ENCODE measurements around the gene NOXO1.
A peak's percentile ranks its signal among the peaks of the same experiment; 100 is the strongest.
"Not testable (repeated sequence)": the region's sequence is repeated elsewhere in the genome, so short reads cannot be mapped to it uniquely, and the experiment has no call there.

Gene NOXO1

GRCh38 chr16:1940273-1941161 is 40.8 kb downstream of the NOXO1 start:
- Mint-ChIP-seq H3K27ac (no peak overlapping the region), H3K36me3 (ENCODE audit: low read depth) (peaks cover 5% of the 10 kb centered on the region), H3K4me1 (ENCODE audit: low read depth) (peaks cover 24% of the 10 kb centered on the region), H3K27me3 (no peaks in the 10 kb centered on the region), H3K9me3 (no peaks in the 10 kb centered on the region), H3K4me3 (no peak overlapping the region)

GRCh38 chr16:1939833-1940232 is 41.4 kb downstream of the NOXO1 start:
- not testable (repeated sequence) for H3K4me3 Mint-ChIP-seq; H3K36me3 Mint-ChIP-seq (ENCODE audit: low read depth)

GRCh38 chr16:1938910-1939309 is 42.4 kb downstream of the NOXO1 start:
- Mint-ChIP-seq H3K27me3 (no peaks in the 10 kb centered on the region), H3K4me3 (no peak overlapping the region), H3K36me3 (ENCODE audit: low read depth) (peaks cover 5% of the 10 kb centered on the region), H3K9me3 (no peaks in the 10 kb centered on the region), H3K27ac (no peak overlapping the region), H3K4me1 (ENCODE audit: low read depth) (peaks cover 18% of the 10 kb centered on the region)

More at GRCh38 chr16:1939833-1940232, 41.4 kb downstream of the NOXO1 start:
- H3K4me1 Mint-ChIP-seq (ENCODE audit: low read depth): peaks cover 24% of the 10 kb centered on the region
- H3K27me3 Mint-ChIP-seq, H3K9me3 Mint-ChIP-seq, H3K27ac Mint-ChIP-seq: not testable (repeated sequence)

GRCh38 chr16:1938316-1938715 is 43.0 kb downstream of the NOXO1 start:
- H3K9me3 Mint-ChIP-seq: no peaks in the 10 kb centered on the region
- H3K4me1 Mint-ChIP-seq (ENCODE audit: low read depth): peaks cover 13% of the 10 kb centered on the region
- H3K36me3 Mint-ChIP-seq (ENCODE audit: low read depth): peaks cover 5% of the 10 kb centered on the region
- no peak overlapping the region for H3K27ac Mint-ChIP-seq
- no peaks in the 10 kb centered on the region for H3K27me3 Mint-ChIP-seq
- no peak overlapping the region for H3K4me3 Mint-ChIP-seq

GRCh38 chr16:1936945-1937479 is 44.3 kb downstream of the NOXO1 start:
- Mint-ChIP-seq H3K4me3 (no peak overlapping the region), H3K27ac (no peak overlapping the region), H3K4me1 (ENCODE audit: low read depth) (peaks cover 8% of the 10 kb centered on the region), H3K27me3 (no peaks in the 10 kb centered on the region), H3K9me3 (no peaks in the 10 kb centered on the region), H3K36me3 (ENCODE audit: low read depth) (peaks cover 5% of the 10 kb centered on the region)

GRCh38 chr16:1933097-1933661 is 48.1 kb downstream of the NOXO1 start:
- no peaks in the 10 kb centered on the region for H3K36me3 Mint-ChIP-seq (ENCODE audit: low read depth)
- H3K27ac Mint-ChIP-seq: no peak overlapping the region
- no peaks in the 10 kb centered on the region for H3K27me3 Mint-ChIP-seq
- H3K9me3 Mint-ChIP-seq: no peaks in the 10 kb centered on the region
- H3K4me1 Mint-ChIP-seq (ENCODE audit: low read depth): peaks cover 4% of the 10 kb centered on the region
- no peak overlapping the region for H3K4me3 Mint-ChIP-seq

- Mint-ChIP-seq H3K36me3 (ENCODE audit: low read depth) (no peaks in the 10 kb centered on the region), H3K4me1 (ENCODE audit: low read depth) (peaks cover 4% of the 10 kb centered on the region), H3K4me3 (no peak overlapping the region), H3K9me3 (no peaks in the 10 kb centered on the region), H3K27me3 (no peaks in the 10 kb centered on the region), H3K27ac (no peak overlapping the region)
Observed at GRCh38 chr16:1932050-1933028, 48.9 kb downstream of the NOXO1 start.

GRCh38 chr16:1930338-1930720 is 50.9 kb downstream of the NOXO1 start:
- H3K27me3 Mint-ChIP-seq: no peaks in the 10 kb centered on the region
- H3K27ac Mint-ChIP-seq: no peak overlapping the region
- H3K36me3 Mint-ChIP-seq (ENCODE audit: low read depth): no peaks in the 10 kb centered on the region
- no peaks in the 10 kb centered on the region for H3K9me3 Mint-ChIP-seq
- no peak overlapping the region for H3K4me3 Mint-ChIP-seq
- peaks cover 4% of the 10 kb centered on the region for H3K4me1 Mint-ChIP-seq (ENCODE audit: low read depth)

- H3K4me3 Mint-ChIP-seq: peak overlapping the region; percentile 51
- H3K36me3 Mint-ChIP-seq (ENCODE audit: low read depth): no peaks in the 10 kb centered on the region
- H3K27me3 Mint-ChIP-seq: no peaks in the 10 kb centered on the region
- H3K27ac Mint-ChIP-seq: no peak overlapping the region
- peaks cover 4% of the 10 kb centered on the region for H3K4me1 Mint-ChIP-seq (ENCODE audit: low read depth)
- no peaks in the 10 kb centered on the region for H3K9me3 Mint-ChIP-seq
Observed at GRCh38 chr16:1929578-1930337, 51.5 kb downstream of the NOXO1 start.

- Mint-ChIP-seq H3K27ac (peak overlapping the region; percentile 65), H3K4me3 (peak overlapping the region; percentile 72), H3K4me1 (ENCODE audit: low read depth) (peaks cover 4% of the 10 kb centered on the region), H3K36me3 (ENCODE audit: low read depth) (no peaks in the 10 kb centered on the region), H3K27me3 (no peaks in the 10 kb centered on the region), H3K9me3 (no peaks in the 10 kb centered on the region)
Observed at GRCh38 chr16:1929105-1929504, 52.2 kb downstream of the NOXO1 start.

Measured in stimulated activated naive CD8-positive, alpha-beta T cell treated with anti-CD3 and anti-CD28 coated beads, Interleukin-15, Interleukin-2, amounts not matched to agents 100 ng/mL and 50 ng/mL, for 24 hours (primary cell).